Spinal cord (tissue), 10 donors: Measurements from ENCODE around the gene ARL5A. TPM values are rescaled to one million over a fixed set of nuclear protein-coding genes. Genes with fewer than 3 reads are reported as not detected.
A peak's percentile ranks its signal among the peaks of the same experiment; 100 is the strongest.

ENCODE experiments used
- DNase-seq, 6 donors: peaks; one replicate each; pipeline versions ENCODE4 v3.0.0 to v3.0.0-alpha.2; 2013 to 2015; ENCODE audit warnings: low spot score in 6 of 6, low read depth in 4 of 6
- H3K27ac ChIP-seq: one replicate; pipeline ENCODE4 v1.5.1; 2013; ENCODE audit warnings: low read depth, low read length, control low read depth
- H3K27me3 ChIP-seq: one replicate; pipeline ENCODE4 v1.6.1; 2013; ENCODE audit warnings: low read length; ENCODE audit not compliant: control insufficient read depth, insufficient read depth
- H3K36me3 ChIP-seq: one replicate; pipeline ENCODE4 v1.6.1; 2013; ENCODE audit warnings: low read length; ENCODE audit not compliant: control insufficient read depth, insufficient read depth
- H3K4me1 ChIP-seq: one replicate; pipeline ENCODE4 v1.6.1; 2013; ENCODE audit warnings: low read length; ENCODE audit not compliant: control insufficient read depth, insufficient read depth
- H3K4me3 ChIP-seq: one replicate; pipeline ENCODE4 v1.5.1; 2013; ENCODE audit warnings: low read depth, low read length, control low read depth
- H3K9me3 ChIP-seq: one replicate; pipeline ENCODE4 v1.6.1; 2013; ENCODE audit warnings: low read length; ENCODE audit not compliant: control insufficient read depth, insufficient read depth
- WGBS: methylation state at CpG from one replicate; pipeline ENCODE4 v1.1.5; 2013; ENCODE audit warnings: missing lambda C conversion rate; ENCODE audit not compliant: insufficient coverage; 5-methylcytosine and 5-hydroxymethylcytosine counted together
- polyA plus RNA-seq, 2 donors: library from polyadenylated mRNA; unstranded; fragments of 120-200 nt; gene quantifications; one replicate each; pipeline ENCODE4 v1.2.1, GENCODE V29; 2013; ENCODE audit not compliant: insufficient read length in 2 of 2
- total RNA-seq, 2 donors: library from RNA; depleted of rRNA in 1 of 2; stranded (reverse); fragments of 120-200 nt in 1 of 2; fragments of >200 nt in 1 of 2; gene quantifications; one replicate each; pipeline versions ENCODE4 v1.2.3 to v1.2.4, GENCODE V29; 2013 to 2014
- donor health status: healthy.

Gene ARL5A
- total and polyA plus RNA-seq, 4 donors, result 28.6 to 107 (median 58.7) TPM

- DNase-seq, result no peak
- H3K9me3 ChIP-seq, result no peaks in the 10 kb centered on the region
- no peaks in the 10 kb centered on the region for H3K4me1 ChIP-seq
- WGBS, result no CpG with 5 or more reads among the region's 3 CpGs
- H3K36me3 ChIP-seq, result no peaks in the 10 kb centered on the region
- no peaks in the 10 kb centered on the region for H3K27me3 ChIP-seq
- no peak overlapping the region for H3K27ac ChIP-seq
- no peak overlapping the region for H3K4me3 ChIP-seq
Measured at GRCh38 chr2:151855111-151855510, 26.9 kb upstream of the ARL5A start.

GRCh38 chr2:151853070-151853758 lies 25.0 kb upstream of the ARL5A start:
- Histone ChIP-seq H3K4me1 (no peaks in the 10 kb centered on the region), H3K9me3 (no peaks in the 10 kb centered on the region), H3K36me3 (no peaks in the 10 kb centered on the region), H3K4me3 (no peak overlapping the region), H3K27ac (peak overlapping the region; percentile 64), H3K27me3 (no peaks in the 10 kb centered on the region)
- peak in 1 of 6 donors; percentile 23 for DNase-seq
- 84% methylated on average over 2 of the region's 3 CpGs for WGBS

- Histone ChIP-seq H3K36me3 (no peaks in the 10 kb centered on the region), H3K27ac (peak overlapping the region; percentile 64), H3K9me3 (no peaks in the 10 kb centered on the region), H3K27me3 (no peaks in the 10 kb centered on the region), H3K4me3 (no peak overlapping the region), H3K4me1 (no peaks in the 10 kb centered on the region)
- no peak for DNase-seq
- 80% methylated on average over 3 of the region's 6 CpGs for WGBS
Measured at GRCh38 chr2:151852260-151853069, 24.2 kb upstream of the ARL5A start.

GRCh38 chr2:151851761-151852160 lies 23.5 kb upstream of the ARL5A start:
- no peaks in the 10 kb centered on the region for H3K9me3 ChIP-seq
- H3K4me1 ChIP-seq, result no peaks in the 10 kb centered on the region
- peak overlapping the region; percentile 64 for H3K27ac ChIP-seq
- no CpG with 5 or more reads among the region's 3 CpGs for WGBS
- H3K4me3 ChIP-seq, result no peak overlapping the region
- no peaks in the 10 kb centered on the region for H3K36me3 ChIP-seq
- H3K27me3 ChIP-seq, result no peaks in the 10 kb centered on the region
- peak in 1 of 6 donors; percentile 78 for DNase-seq

- DNase-seq, result no peak
- Histone ChIP-seq H3K27ac (no peak overlapping the region), H3K36me3 (no peaks in the 10 kb centered on the region), H3K4me3 (no peak overlapping the region), H3K27me3 (no peaks in the 10 kb centered on the region), H3K9me3 (no peaks in the 10 kb centered on the region), H3K4me1 (no peaks in the 10 kb centered on the region)
- WGBS, result 54% methylated on average over 3 of the region's 4 CpGs
Measured at GRCh38 chr2:151849413-151850010, 21.3 kb upstream of the ARL5A start.

DNA sequence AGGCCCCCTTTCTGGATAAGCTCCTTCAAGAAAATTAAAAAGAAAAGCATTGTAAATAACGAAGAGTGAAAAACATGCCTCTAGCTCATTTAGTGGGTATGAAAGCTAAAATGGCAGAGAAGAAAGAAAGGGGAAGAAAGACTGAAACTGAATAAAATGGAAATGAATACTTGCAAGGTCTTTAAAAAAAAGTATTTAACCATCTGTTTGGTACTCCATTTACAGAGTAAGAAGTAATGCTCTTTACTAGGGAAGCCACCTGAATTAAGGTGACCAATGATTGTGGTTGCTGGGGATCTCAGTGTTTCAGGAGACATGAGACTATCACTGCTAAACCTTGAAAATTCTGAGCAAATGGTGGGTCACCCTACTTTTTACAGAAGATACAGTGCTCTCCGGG lies 17.7 kb upstream of the ARL5A start:
- no peaks in the 10 kb centered on the region for H3K27me3 ChIP-seq
- H3K27ac ChIP-seq, result no peak overlapping the region
- no peak for DNase-seq
- no peaks in the 10 kb centered on the region for H3K4me1 ChIP-seq
- no peak overlapping the region for H3K4me3 ChIP-seq
- WGBS, result 83% methylated on average over 1 of the region's 2 CpGs
- peaks cover 2% of the 10 kb centered on the region for H3K36me3 ChIP-seq
- no peaks in the 10 kb centered on the region for H3K9me3 ChIP-seq

- H3K4me1 ChIP-seq, result no peaks in the 10 kb centered on the region
- H3K36me3 ChIP-seq, result peaks cover 2% of the 10 kb centered on the region
- 92% methylated on average over 3 of the region's 4 CpGs for WGBS
- H3K27ac ChIP-seq, result no peak overlapping the region
- H3K9me3 ChIP-seq, result no peaks in the 10 kb centered on the region
- DNase-seq, result no peak
- no peaks in the 10 kb centered on the region for H3K27me3 ChIP-seq
- H3K4me3 ChIP-seq, result no peak overlapping the region
Measured at GRCh38 chr2:151845481-151845880, 17.3 kb upstream of the ARL5A start.

GRCh38 chr2:151844211-151844896 lies 16.1 kb upstream of the ARL5A start:
- H3K27me3 ChIP-seq, result no peaks in the 10 kb centered on the region
- 69% methylated on average over 2 of the region's 6 CpGs for WGBS
- no peak overlapping the region for H3K4me3 ChIP-seq
- H3K4me1 ChIP-seq, result no peaks in the 10 kb centered on the region
- H3K27ac ChIP-seq, result peak overlapping the region; percentile 26
- H3K9me3 ChIP-seq, result no peaks in the 10 kb centered on the region
- DNase-seq, result peak in 1 of 6 donors; percentile 53
- peaks cover 2% of the 10 kb centered on the region for H3K36me3 ChIP-seq

DNA sequence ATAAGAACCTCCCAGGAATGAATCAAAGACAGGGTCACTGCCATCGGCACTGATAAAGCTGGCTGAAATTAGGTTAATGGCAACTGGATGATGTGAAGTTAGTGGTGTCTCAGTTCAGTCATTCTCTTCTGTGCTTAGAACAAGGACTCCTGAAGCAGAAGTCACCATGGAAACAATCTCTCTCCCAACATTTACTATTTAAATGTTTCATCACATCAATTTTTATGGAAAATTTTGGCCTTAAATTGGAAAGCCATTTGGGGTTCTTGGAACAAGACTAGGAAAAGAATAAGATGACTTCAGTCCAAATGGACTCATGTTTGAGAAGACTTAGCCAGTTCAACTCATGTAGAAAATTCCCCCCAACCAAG lies 15.5 kb upstream of the ARL5A start:
- H3K36me3 ChIP-seq, result peaks cover 2% of the 10 kb centered on the region
- no peaks in the 10 kb centered on the region for H3K9me3 ChIP-seq
- no peak for DNase-seq
- H3K27me3 ChIP-seq, result no peaks in the 10 kb centered on the region
- H3K4me1 ChIP-seq, result no peaks in the 10 kb centered on the region
- WGBS, result no CpG with 5 or more reads among the region's 1 CpG
- H3K27ac ChIP-seq, result peak overlapping the region; percentile 50
- H3K4me3 ChIP-seq, result no peak overlapping the region
